HepG2 (cell line): Measurements from ENCODE around the gene AKR1C4. TPM values are rescaled to one million over a fixed set of nuclear protein-coding genes. Genes with fewer than 3 reads are reported as not detected.

ENCODE experiments used
- BORCS8-MEF2B ChIP-seq: sonication (generic); formaldehyde crosslinking; IDR thresholded peaks from 2 replicates; pipeline ENCODE4 v1.8.0; 2022; ENCODE audit warnings: mild to moderate bottlenecking, missing genetic modification reagents
- ESRRA ChIP-seq: sonication (generic); formaldehyde crosslinking; IDR thresholded peaks from 2 replicates; pipeline ENCODE4 v1.5.1; 2020; ENCODE audit warnings: mild to moderate bottlenecking, low read depth, missing genetic modification reagents
- FOXK2 ChIP-seq: fragments of 450-650 bp; IDR thresholded peaks from 2 replicates; pipeline ENCODE4 v1.6.1; 2016
- HCFC1 ChIP-seq: fragments of 150-350 bp; IDR thresholded peaks from 2 replicates; pipeline ENCODE4 v1.6.1; 2014; ENCODE audit warnings: low read depth, low read length
- HMG20B ChIP-seq: conservative IDR thresholded peaks from 2 replicates; pipeline ENCODE4 v1.6.1; 2016; ENCODE audit warnings: missing genetic modification reagents, missing compliant biosample characterization
- HOXA9 ChIP-seq: sonication (generic); formaldehyde crosslinking; IDR thresholded peaks from 2 replicates; pipeline ENCODE4 v1.8.1; 2022; ENCODE audit warnings: missing genetic modification reagents, mild to moderate bottlenecking, moderate library complexity, borderline replicate concordance
- MBNL3 ChIP-seq: fragments of 250-450 bp; sonication (Bioruptor Pico); conservative IDR thresholded peaks from 2 replicates; pipeline ENCODE4 v1.8.0; 2022; ENCODE audit warnings: mild to moderate bottlenecking, inconsistent platforms
- NAIF1 ChIP-seq: sonication (generic); formaldehyde crosslinking; IDR thresholded peaks from 2 replicates; pipeline ENCODE4 v1.5.0; 2020; ENCODE audit warnings: mild to moderate bottlenecking, missing genetic modification reagents, borderline replicate concordance
- NCOR1 ChIP-seq: fragments of 200-600 bp; sonication (generic); IDR thresholded peaks from 2 replicates; pipeline ENCODE4 v1.7.0; 2017; ENCODE audit warnings: antibody characterized with exemption, low read length, borderline replicate concordance
- REL ChIP-seq: sonication (generic); formaldehyde crosslinking; conservative IDR thresholded peaks from 2 replicates; pipeline ENCODE4 v1.8.0; 2022; ENCODE audit warnings: mild to moderate bottlenecking, missing genetic modification reagents, moderate library complexity
- SSRP1 ChIP-seq: IDR thresholded peaks from 2 replicates; pipeline ENCODE4 v1.6.1; 2016; ENCODE audit warnings: control low read depth
- STAG1 ChIP-seq: sonication (generic); formaldehyde crosslinking; IDR thresholded peaks from 2 replicates; pipeline ENCODE4 v1.4.0; 2020; ENCODE audit warnings: missing genetic modification reagents
- ZBTB3 ChIP-seq: sonication (generic); formaldehyde crosslinking; IDR thresholded peaks from 2 replicates; pipeline ENCODE4 v1.4.0; 2020; ENCODE audit warnings: low read depth, mild to moderate bottlenecking, moderate library complexity, missing genetic modification reagents, borderline replicate concordance
- ZBTB33 ChIP-seq: sonication (generic); formaldehyde crosslinking; IDR thresholded peaks from 2 replicates; pipeline ENCODE4 v1.4.0; 2020; ENCODE audit warnings: missing genetic modification reagents
- ZMYM3 ChIP-seq: sonication (generic); formaldehyde crosslinking; IDR thresholded peaks from 2 replicates; pipeline ENCODE4 v1.5.1; 2020; ENCODE audit warnings: mild to moderate bottlenecking, missing genetic modification reagents
- ZMYM4 ChIP-seq: sonication (generic); formaldehyde crosslinking; IDR thresholded peaks from 2 replicates; pipeline ENCODE4 v1.8.1; 2023; ENCODE audit warnings: mild to moderate bottlenecking, missing genetic modification reagents
- ZNF136 ChIP-seq: sonication (generic); formaldehyde crosslinking; IDR thresholded peaks from 2 replicates; pipeline ENCODE4 v1.8.1; 2022; ENCODE audit warnings: low read depth, mild to moderate bottlenecking, moderate library complexity, missing genetic modification reagents
- ZNF580 ChIP-seq: IDR thresholded peaks from 2 replicates; pipeline ENCODE4 v1.6.1; 2016; ENCODE audit warnings: low read depth, borderline replicate concordance
- ZNF597 ChIP-seq: sonication (generic); formaldehyde crosslinking; IDR thresholded peaks from 2 replicates; pipeline ENCODE4 v1.5.0; 2020; ENCODE audit warnings: missing genetic modification reagents
- ZNF737 ChIP-seq: sonication (generic); formaldehyde crosslinking; IDR thresholded peaks from 2 replicates; pipeline ENCODE4 v1.5.0; 2020; ENCODE audit warnings: missing genetic modification reagents, mild to moderate bottlenecking, borderline replicate concordance
- ZNF792 ChIP-seq: IDR thresholded peaks from 2 replicates; pipeline ENCODE4 v1.6.1; 2016
- ZNF878 ChIP-seq: sonication (generic); formaldehyde crosslinking; IDR thresholded peaks from 2 replicates; pipeline ENCODE4 v1.8.1; 2023; ENCODE audit warnings: mild to moderate bottlenecking, missing genetic modification reagents, moderate library complexity
- ZSCAN31 ChIP-seq: sonication (generic); formaldehyde crosslinking; IDR thresholded peaks from 2 replicates; pipeline ENCODE4 v1.5.0; 2020; ENCODE audit warnings: low read depth, mild to moderate bottlenecking, missing genetic modification reagents
- polyA plus RNA-seq, 8 experiments: library from polyadenylated mRNA; depleted of rRNA in 3 of 8; stranded (reverse) in 7 of 8; unstranded in 1 of 8; fragments of >200 nt; fragmentation: Illumina TruSeq in 4 of 8; extraction: Trizol in 4 of 8; gene quantifications; 2 replicates each; pipeline versions ENCODE4 v1.2.1 to v1.2.3, GENCODE V29; 2011 to 2016; ENCODE audit warnings: low read depth in 4 of 8, missing spikeins in 1 of 8, mixed read lengths in 1 of 8; ENCODE audit not compliant: insufficient read depth in 1 of 8
- total RNA-seq, 5 experiments: library from RNA; depleted of rRNA; stranded (reverse); fragments of >200 nt; fragmentation: Illumina TruSeq; extraction: Trizol; gene quantifications; 2 replicates each; pipeline ENCODE4 v1.2.3, GENCODE V29; 2016; ENCODE audit warnings: low read depth in 1 of 5
- TF ChIP-seq, protein P1 (sequence below): IDR thresholded peaks from 2 replicates; pipeline ENCODE4 v1.6.1; 2016; ENCODE audit warnings: low read depth

AKR1C4 gene
- total and polyA plus RNA-seq, 2 of the 13 experiments (the other 11 are each of a cell fraction or from before 2014, with no cell fraction given), result 0.18 to 1.3 TPM

- TF ChIP-seq BORCS8-MEF2B (CRISPR knock-in tag) (no peak), HMG20B (0 out of 2 replicates have a peak, but pooled peaks have one; percentile 3), ZBTB33 (CRISPR knock-in tag) (0 out of 2 replicates have a peak, but pooled peaks have one; percentile 18), ZNF792 (CRISPR knock-in tag) (peak; percentile 62; the same call in 1 of the 2 replicates), HCFC1 (no peak), ZNF136 (CRISPR knock-in tag) (peak; percentile 60; the same call in 1 of the 2 replicates), NCOR1 (peak; percentile 97; the same call in 1 of the 2 replicates), MBNL3 (CRISPR knock-in tag) (0 out of 2 replicates have a peak, but pooled peaks have one; percentile 33), SSRP1 (CRISPR knock-in tag) (no peak), ESRRA (CRISPR knock-in tag) (0 out of 2 replicates have a peak, but pooled peaks have one; percentile 65), ZNF878 (CRISPR knock-in tag) (0 out of 2 replicates have a peak, but pooled peaks have one; percentile 39), HOXA9 (CRISPR knock-in tag) (no peak), ZNF580 (CRISPR knock-in tag) (no peak), REL (CRISPR knock-in tag) (no peak), ZMYM4 (CRISPR knock-in tag) (peak; percentile 98), STAG1 (peak; percentile 44), ZMYM3 (CRISPR knock-in tag) (peak; percentile 51; the same call in 1 of the 2 replicates), ZSCAN31 (CRISPR knock-in tag) (no peak), FOXK2 (no peak), NAIF1 (no peak), ZNF737 (CRISPR knock-in tag) (no peak), ZBTB3 (CRISPR knock-in tag) (no peak), ZNF597 (CRISPR knock-in tag) (no peak)
- TF ChIP-seq, protein P1, sequence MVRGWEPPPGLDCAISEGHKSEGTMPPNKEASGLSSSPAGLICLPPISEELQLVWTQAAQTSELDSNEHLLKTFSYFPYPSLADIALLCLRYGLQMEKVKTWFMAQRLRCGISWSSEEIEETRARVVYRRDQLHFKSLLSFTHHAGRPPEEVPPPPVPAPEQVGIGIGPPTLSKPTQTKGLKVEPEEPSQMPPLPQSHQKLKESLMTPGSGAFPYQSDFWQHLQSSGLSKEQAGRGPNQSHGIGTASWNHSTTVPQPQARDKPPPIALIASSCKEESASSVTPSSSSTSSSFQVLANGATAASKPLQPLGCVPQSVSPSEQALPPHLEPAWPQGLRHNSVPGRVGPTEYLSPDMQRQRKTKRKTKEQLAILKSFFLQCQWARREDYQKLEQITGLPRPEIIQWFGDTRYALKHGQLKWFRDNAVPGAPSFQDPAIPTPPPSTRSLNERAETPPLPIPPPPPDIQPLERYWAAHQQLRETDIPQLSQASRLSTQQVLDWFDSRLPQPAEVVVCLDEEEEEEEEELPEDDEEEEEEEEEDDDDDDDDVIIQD (CRISPR knock-in tag), result peak; percentile 99
Measured at GRCh38 chr10:5147255-5147980, 49.2 kb upstream of the AKR1C4 start (continued).
